Spinal cord (tissue), 10 donors: ENCODE data around the gene LRRC73. TPM values are rescaled to one million over a fixed set of nuclear protein-coding genes. Genes with fewer than 3 reads are reported as not detected.
A peak's percentile ranks its signal among the peaks of the same experiment; 100 is the strongest.

Source experiments
- DNase-seq, 6 donors: peaks; one replicate each; pipeline versions ENCODE4 v3.0.0 to v3.0.0-alpha.2; 2013 to 2015; ENCODE audit warnings: low spot score in 6 of 6, low read depth in 4 of 6
- H3K27ac ChIP-seq: one replicate; pipeline ENCODE4 v1.5.1; 2013; ENCODE audit warnings: low read depth, low read length, control low read depth
- H3K27me3 ChIP-seq: one replicate; pipeline ENCODE4 v1.6.1; 2013; ENCODE audit warnings: low read length; ENCODE audit not compliant: control insufficient read depth, insufficient read depth
- H3K36me3 ChIP-seq: one replicate; pipeline ENCODE4 v1.6.1; 2013; ENCODE audit warnings: low read length; ENCODE audit not compliant: control insufficient read depth, insufficient read depth
- H3K4me1 ChIP-seq: one replicate; pipeline ENCODE4 v1.6.1; 2013; ENCODE audit warnings: low read length; ENCODE audit not compliant: control insufficient read depth, insufficient read depth
- H3K4me3 ChIP-seq: one replicate; pipeline ENCODE4 v1.5.1; 2013; ENCODE audit warnings: low read depth, low read length, control low read depth
- H3K9me3 ChIP-seq: one replicate; pipeline ENCODE4 v1.6.1; 2013; ENCODE audit warnings: low read length; ENCODE audit not compliant: control insufficient read depth, insufficient read depth
- WGBS: methylation state at CpG from one replicate; pipeline ENCODE4 v1.1.5; 2013; ENCODE audit warnings: missing lambda C conversion rate; ENCODE audit not compliant: insufficient coverage; 5-methylcytosine and 5-hydroxymethylcytosine counted together
- polyA plus RNA-seq, 2 donors: library from polyadenylated mRNA; unstranded; fragments of 120-200 nt; gene quantifications; one replicate each; pipeline ENCODE4 v1.2.1, GENCODE V29; 2013; ENCODE audit not compliant: insufficient read length in 2 of 2
- total RNA-seq, 2 donors: library from RNA; depleted of rRNA in 1 of 2; stranded (reverse); fragments of 120-200 nt in 1 of 2; fragments of >200 nt in 1 of 2; gene quantifications; one replicate each; pipeline versions ENCODE4 v1.2.3 to v1.2.4, GENCODE V29; 2013 to 2014
- donor health status: healthy.

Gene LRRC73
- total and polyA plus RNA-seq, 4 donors, result 1.8 to 10.5 (median 5.7) TPM

- no peaks in the 10 kb centered on the region for H3K27me3 ChIP-seq
- no peak overlapping the region for H3K27ac ChIP-seq
- no peaks in the 10 kb centered on the region for H3K9me3 ChIP-seq
- H3K36me3 ChIP-seq, result peaks cover 54% of the 10 kb centered on the region
- no peaks in the 10 kb centered on the region for H3K4me1 ChIP-seq
- no CpG with 5 or more reads among the region's 1 CpG for WGBS
- no peak for DNase-seq
- no peak overlapping the region for H3K4me3 ChIP-seq
Measured at GRCh38 chr6:43532201-43532600, 22.1 kb upstream of the LRRC73 start.

GRCh38 chr6:43524483-43524961 is 14.4 kb upstream of the LRRC73 start:
- DNase-seq, result no peak
- no peak overlapping the region for H3K4me3 ChIP-seq
- H3K27me3 ChIP-seq, result no peaks in the 10 kb centered on the region
- H3K36me3 ChIP-seq, result peaks cover 79% of the 10 kb centered on the region
- WGBS, result 79% methylated on average over 7 of the region's 10 CpGs
- H3K9me3 ChIP-seq, result no peaks in the 10 kb centered on the region
- H3K27ac ChIP-seq, result no peak overlapping the region
- H3K4me1 ChIP-seq, result no peaks in the 10 kb centered on the region

- Histone ChIP-seq H3K36me3 (peaks cover 70% of the 10 kb centered on the region), H3K9me3 (no peaks in the 10 kb centered on the region), H3K4me1 (peaks cover 4% of the 10 kb centered on the region), H3K4me3 (no peak overlapping the region), H3K27me3 (no peaks in the 10 kb centered on the region), H3K27ac (no peak overlapping the region)
- WGBS, result 89% methylated on average over 3 of the region's 3 CpGs
- no peak for DNase-seq
Measured at GRCh38 chr6:43523284-43523683, 13.1 kb upstream of the LRRC73 start.

GRCh38 chr6:43522547-43523261 is 12.6 kb upstream of the LRRC73 start:
- DNase-seq, result no peak
- Histone ChIP-seq H3K36me3 (peaks cover 66% of the 10 kb centered on the region), H3K4me1 (peaks cover 4% of the 10 kb centered on the region), H3K4me3 (no peak overlapping the region), H3K27me3 (no peaks in the 10 kb centered on the region), H3K9me3 (no peaks in the 10 kb centered on the region), H3K27ac (no peak overlapping the region)
- 92% methylated on average over 8 of the region's 8 CpGs for WGBS

GRCh38 chr6:43521836-43522235 is 11.7 kb upstream of the LRRC73 start:
- no peaks in the 10 kb centered on the region for H3K27me3 ChIP-seq
- H3K36me3 ChIP-seq, result peaks cover 60% of the 10 kb centered on the region
- H3K27ac ChIP-seq, result no peak overlapping the region
- WGBS, result no CpG with 5 or more reads among the region's 2 CpGs
- H3K4me3 ChIP-seq, result no peak overlapping the region
- peaks cover 4% of the 10 kb centered on the region for H3K4me1 ChIP-seq
- no peak for DNase-seq
- H3K9me3 ChIP-seq, result no peaks in the 10 kb centered on the region

GRCh38 chr6:43520097-43520496 is 10.0 kb upstream of the LRRC73 start:
- Histone ChIP-seq H3K27me3 (no peaks in the 10 kb centered on the region), H3K36me3 (peaks cover 55% of the 10 kb centered on the region), H3K4me3 (no peak overlapping the region), H3K4me1 (peaks cover 13% of the 10 kb centered on the region), H3K9me3 (no peaks in the 10 kb centered on the region), H3K27ac (no peak overlapping the region)
- DNase-seq, result no peak
- WGBS, result 95% methylated on average over 8 of the region's 8 CpGs

- no peak for DNase-seq
- Histone ChIP-seq H3K4me3 (peak overlapping the region; percentile 98), H3K4me1 (peaks cover 15% of the 10 kb centered on the region), H3K27ac (no peak overlapping the region), H3K27me3 (no peaks in the 10 kb centered on the region), H3K9me3 (no peaks in the 10 kb centered on the region), H3K36me3 (peaks cover 55% of the 10 kb centered on the region)
- WGBS, result 7% methylated on average over 9 of the region's 10 CpGs
Measured at GRCh38 chr6:43517505-43518357, 7.6 kb upstream of the LRRC73 start.

GRCh38 chr6:43516697-43517504 is 6.8 kb upstream of the LRRC73 start, which contains the start of the genes POLR1C and YIPF3:
Gene POLR1C, plus strand, starts transcription at chr6:43517089. Its CDS starts 21 bp downstream, at chr6:43517110.
Gene YIPF3, minus strand, starts transcription at chr6:43516926. Its CDS starts 119 bp downstream, at chr6:43516807.
- Histone ChIP-seq H3K4me3 (peak within 1 kb of the TSS; percentile 98), H3K27me3 (no peaks in the 10 kb centered on the region), H3K9me3 (no peaks in the 10 kb centered on the region), H3K4me1 (peaks cover 17% of the 10 kb centered on the region), H3K36me3 (peaks cover 58% of the 10 kb centered on the region), H3K27ac (peak within 1 kb of the TSS; percentile 85)
- WGBS, result 0% methylated on average over 57 of the region's 57 CpGs
- DNase-seq, result peak; percentile 94 to 100 (median 98)

GRCh38 chr6:43516367-43516696 is 6.2 kb upstream of the LRRC73 start:
- WGBS, result 0% methylated on average over 7 of the region's 10 CpGs

More at GRCh38 chr6:43516367-43516696, 6.2 kb upstream of the LRRC73 start:
- Histone ChIP-seq H3K4me3 (peak overlapping the region; percentile 98), H3K27me3 (no peaks in the 10 kb centered on the region), H3K4me1 (peaks cover 20% of the 10 kb centered on the region), H3K9me3 (no peaks in the 10 kb centered on the region), H3K27ac (peak overlapping the region; percentile 85), H3K36me3 (peaks cover 58% of the 10 kb centered on the region)
- DNase-seq, result no peak
